Naive thymus-derived CD4-positive, alpha-beta T cell (primary cell): ENCODE results near the gene SLC26A4. TPM values are rescaled to one million over a fixed set of nuclear protein-coding genes. Genes with fewer than 3 reads are reported as not detected.

Experiments used
- ATAC-seq: fragments of 150-1000 bp; cut with Tn5 transposase; 2 replicates; pipeline ENCODE4 v1.10.0; 2021; ENCODE audit warnings: mild to moderate bottlenecking, moderate library complexity
- CTCF ChIA-PET: fragments of 350-600 bp; sonication (Branson Sonifier 250); formaldehyde crosslinking; loops from one replicate; lab custom pipeline; 2021; ENCODE audit warnings: antibody characterized with exemption; lab: Charles Lee
- POLR2A ChIA-PET: fragments of 350-600 bp; sonication (Branson Sonifier 250); formaldehyde crosslinking; loops from one replicate; lab custom pipeline; 2021; ENCODE audit warnings: antibody characterized with exemption, inconsistent platforms; lab: Charles Lee
- DNase-seq, 9 donors: peaks; one replicate each; pipeline versions ENCODE4 v3.0.0 to v3.0.0-alpha.2; 2020 to 2022; ENCODE audit warnings: mixed read lengths in 1 of 9
- H3K27ac ChIP-seq: one replicate; pipeline ENCODE4 v1.7.0; 2013; ENCODE audit warnings: mild to moderate bottlenecking, low read depth, low read length, moderate library complexity
- H3K27me3 ChIP-seq, 2 donors: one replicate each; pipeline ENCODE4 v1.7.0; 2013; ENCODE audit warnings: low read length in 2 of 2, mild to moderate bottlenecking in 2 of 2, moderate library complexity in 2 of 2; ENCODE audit not compliant: control insufficient read depth in 2 of 2, insufficient read depth in 2 of 2
- H3K36me3 ChIP-seq, 3 experiments: 1 replicate in 2 of 3; 2 replicates in 1 of 3; pipeline ENCODE4 v1.7.0; 2013; ENCODE audit warnings: low read length in 3 of 3, mild to moderate bottlenecking in 3 of 3, moderate library complexity in 1 of 3; ENCODE audit not compliant: insufficient read depth in 3 of 3, control insufficient read depth in 2 of 3
- H3K4me1 ChIP-seq, 2 donors: one replicate each; pipeline ENCODE4 v1.7.0; 2013; ENCODE audit warnings: low read length in 2 of 2, mild to moderate bottlenecking in 2 of 2, moderate library complexity in 1 of 2; ENCODE audit not compliant: control insufficient read depth in 2 of 2, insufficient read depth in 2 of 2
- H3K4me3 ChIP-seq: 2 replicates; pipeline ENCODE4 v1.7.0; 2013; ENCODE audit warnings: mild to moderate bottlenecking, low read length
- H3K9me3 ChIP-seq, 3 experiments: 1 replicate in 2 of 3; 2 replicates in 1 of 3; pipeline ENCODE4 v1.7.0; 2013; ENCODE audit warnings: low read length in 3 of 3; ENCODE audit not compliant: control insufficient read depth in 2 of 3
- H3K27ac Mint-ChIP-seq, 9 donors: one replicate each; pipeline ENCODE4 v1.8.0; 2020 to 2022; ENCODE audit warnings: mixed read lengths in 9 of 9, mild to moderate bottlenecking in 8 of 9, moderate library complexity in 5 of 9, inconsistent platforms in 2 of 9
- H3K27me3 Mint-ChIP-seq, 5 donors: one replicate each; pipeline ENCODE4 v1.8.0; 2021 to 2022; ENCODE audit warnings: mixed read lengths in 5 of 5, mild to moderate bottlenecking in 1 of 5
- H3K36me3 Mint-ChIP-seq, 5 donors: one replicate each; pipeline ENCODE4 v1.8.0; 2020 to 2022; ENCODE audit warnings: mixed read lengths in 5 of 5, mild to moderate bottlenecking in 3 of 5, inconsistent platforms in 1 of 5
- H3K4me1 Mint-ChIP-seq, 7 donors: one replicate each; pipeline ENCODE4 v1.8.0; 2020 to 2022; ENCODE audit warnings: mixed read lengths in 7 of 7, mild to moderate bottlenecking in 3 of 7, inconsistent platforms in 1 of 7
- H3K4me3 Mint-ChIP-seq, 10 donors: one replicate each; pipeline ENCODE4 v1.8.0; 2020 to 2022; ENCODE audit warnings: mild to moderate bottlenecking in 10 of 10, mixed read lengths in 10 of 10, moderate library complexity in 6 of 10, inconsistent platforms in 2 of 10
- H3K9me3 Mint-ChIP-seq, 11 donors: one replicate each; pipeline ENCODE4 v1.8.0; 2020 to 2022; ENCODE audit warnings: mixed read lengths in 11 of 11, mild to moderate bottlenecking in 4 of 11, inconsistent platforms in 1 of 11, moderate library complexity in 1 of 11
- intact Hi-C, 2 donors: fragments of 100-400 bp; cut with micrococcal nuclease; formaldehyde crosslinking; loops; one replicate each; pipeline ENCODE4 v1.15.1; 2023
- polyA plus RNA-seq, 2 donors: library from polyadenylated mRNA; unstranded; fragments of 300-500 nt; fragmentation: Illumina TruSeq; gene quantifications; one replicate each; pipeline ENCODE4 v1.2.3, GENCODE V29; 2021
- total RNA-seq, 6 experiments: library from RNA in 5 of 6; stranded (reverse) in 5 of 6; gene quantifications; 1 replicate in 5 of 6; 2 replicates in 1 of 6; pipeline ENCODE4 v1.2.3 and lab custom pipeline; 2021 to 2026

The SLC26A4 gene
- total and polyA plus RNA-seq, 7 experiments from 2014 or later, result 0.24 to 7.3 (median 0.27) TPM; not detected in 4

DNA sequence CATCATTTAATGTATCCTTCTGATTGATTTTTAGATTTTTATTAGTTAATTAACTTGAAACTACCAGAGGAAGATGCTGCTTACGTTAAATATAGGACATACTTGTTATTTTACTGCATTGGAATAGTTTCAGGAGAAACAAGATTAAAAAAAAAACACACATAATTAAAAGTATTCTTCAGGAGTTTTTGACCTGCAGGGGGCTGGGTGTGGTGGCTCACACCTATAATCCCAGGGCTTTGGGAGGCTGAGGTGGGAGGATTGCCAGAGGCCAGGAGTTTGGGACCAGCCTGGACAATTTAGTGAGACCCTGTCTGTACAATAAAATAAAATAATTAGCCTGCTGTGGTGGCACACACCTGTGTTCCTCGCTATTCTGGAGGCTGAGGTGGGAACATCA is 94.0 kb downstream of the SLC26A4 start:
- Histone ChIP-seq H3K9me3 (no peaks in the 10 kb centered on the region), H3K27ac (peak overlapping the region; percentile 8), H3K4me1 (no peaks in the 10 kb centered on the region), H3K4me3 (no peak overlapping the region), H3K36me3 (peaks cover 16 to 73% (median 28%) of the 10 kb centered on the region in 3 experiments), H3K27me3 (no peaks in the 10 kb centered on the region)
- H3K4me3 Mint-ChIP-seq, result no peak overlapping the region
- intact Hi-C loops, result loop anchor here in 1 of 2 donors (5.0 kb wide), 1 partner anchor 727 kb away; no protein-coding TSS in a partner anchor
- H3K27ac Mint-ChIP-seq, result no peak overlapping the region
- H3K27me3 Mint-ChIP-seq, result no peaks in the 10 kb centered on the region
- peaks cover 9 to 29% (median 22%) of the 10 kb centered on the region in 7 donors for H3K4me1 Mint-ChIP-seq
- DNase-seq (no peak), ATAC-seq (no peak)
- H3K9me3 Mint-ChIP-seq, result no peaks in the 10 kb centered on the region
- POLR2A ChIA-PET, result no interaction called here
- CTCF ChIA-PET, result no interaction called here
- peaks cover 24 to 52% (median 35%) of the 10 kb centered on the region in 5 donors for H3K36me3 Mint-ChIP-seq

DNA sequence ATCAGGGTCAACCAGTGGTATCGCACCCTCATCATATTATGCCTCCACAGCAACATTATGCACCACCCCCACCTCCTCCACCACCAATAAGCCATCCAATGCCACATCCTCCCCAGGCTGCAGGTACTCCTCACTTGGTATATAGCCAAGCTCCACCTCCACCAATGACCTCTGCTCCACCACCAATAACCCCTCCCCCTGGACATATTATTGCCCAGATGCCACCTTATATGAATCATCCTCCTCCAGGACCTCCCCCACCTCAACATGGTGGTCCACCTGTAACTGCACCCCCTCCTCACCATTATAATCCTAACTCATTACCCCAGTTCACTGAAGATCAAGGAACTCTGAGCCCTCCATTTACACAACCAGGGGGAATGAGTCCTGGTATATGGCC is 98.0 kb downstream of the SLC26A4 start:
- Mint-ChIP-seq H3K9me3 (no peaks in the 10 kb centered on the region), H3K36me3 (peaks cover 11 to 29% (median 15%) of the 10 kb centered on the region in 5 donors), H3K4me1 (peaks cover 0 to 9% (median 3%) of the 10 kb centered on the region in 7 donors), H3K27ac (peak overlapping the region in 2 of 9 donors; percentile 2 to 41), H3K27me3 (no peaks in the 10 kb centered on the region), H3K4me3 (no peak overlapping the region)
- H3K27ac ChIP-seq, result no peak overlapping the region
- DNase-seq (no peak), ATAC-seq (no peak)
- CTCF ChIA-PET, result no interaction called here
- peaks cover 0 to 39% (median 35%) of the 10 kb centered on the region in 3 experiments for H3K36me3 ChIP-seq
- intact Hi-C loops, result no loop called here
- H3K4me3 ChIP-seq, result no peak overlapping the region
- H3K9me3 ChIP-seq, result no peaks in the 10 kb centered on the region
- POLR2A ChIA-PET, result no interaction called here
- no peaks in the 10 kb centered on the region for H3K27me3 ChIP-seq
- no peaks in the 10 kb centered on the region for H3K4me1 ChIP-seq

DNA sequence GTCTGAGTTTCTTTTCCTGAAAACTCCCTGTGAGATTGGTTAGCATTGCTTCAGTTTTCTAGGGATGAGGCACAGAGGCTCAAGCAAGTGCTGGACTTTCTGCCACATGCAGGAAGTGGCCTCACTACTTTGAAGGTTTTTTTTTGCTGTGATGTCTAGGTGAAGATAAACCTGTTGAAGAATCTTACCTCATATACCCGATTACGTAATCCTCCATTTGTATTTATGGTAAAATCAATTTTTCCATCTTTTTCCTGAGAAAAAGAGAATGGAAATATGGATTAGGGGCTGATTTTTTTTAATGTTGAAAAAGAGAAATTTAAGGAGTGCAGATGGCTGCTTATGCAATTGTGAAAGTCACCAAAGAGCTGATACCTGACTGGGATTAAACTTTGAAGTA is 106.8 kb downstream of the SLC26A4 start:
- ATAC-seq, result no peak
- peaks cover 0 to 11% (median 0%) of the 10 kb centered on the region in 5 donors for H3K36me3 Mint-ChIP-seq
- H3K4me3 ChIP-seq, result no peak overlapping the region
- H3K27me3 Mint-ChIP-seq, result no peaks in the 10 kb centered on the region
- H3K27me3 ChIP-seq, result no peaks in the 10 kb centered on the region
- H3K9me3 ChIP-seq, result no peaks in the 10 kb centered on the region
- H3K27ac ChIP-seq, result no peak overlapping the region
- POLR2A ChIA-PET, result no interaction called here
- no peak for DNase-seq
- peaks cover 0 to 18% (median 15%) of the 10 kb centered on the region in 7 donors for H3K4me1 Mint-ChIP-seq
- CTCF ChIA-PET, result no interaction called here
- H3K4me1 ChIP-seq, result no peaks in the 10 kb centered on the region
- intact Hi-C loops, result no loop called here
- H3K9me3 Mint-ChIP-seq, result peaks cover 0 to 3% (median 0%) of the 10 kb centered on the region in 11 donors
- no peak overlapping the region for H3K27ac Mint-ChIP-seq
- no peaks in the 10 kb centered on the region for H3K36me3 ChIP-seq
- no peak overlapping the region for H3K4me3 Mint-ChIP-seq

Other genes starting within 250 kb of the SLC26A4 start
- gene GPR22, start 190.8 kb upstream of the SLC26A4 start, total RNA-seq, result not detected
- under 1 TPM; 0.17 to 0.20 TPM for gene GPR22, start 190.8 kb upstream of the SLC26A4 start, polyA plus RNA-seq
- gene COG5, start 96.9 kb upstream of the SLC26A4 start, total RNA-seq, result 10 to 100 TPM; 38.3 to 77.0 (median 60.7) TPM
- 10 to 100 TPM; 24.7 to 39.6 TPM for gene COG5, start 96.9 kb upstream of the SLC26A4 start, polyA plus RNA-seq
- gene DUS4L, start 96.9 kb upstream of the SLC26A4 start, total RNA-seq, result 10 to 100 TPM; 10.0 to 14.1 (median 11.2) TPM
- gene DUS4L, start 96.9 kb upstream of the SLC26A4 start, polyA plus RNA-seq, result 1 to 10 TPM; 7.5 to 7.9 TPM
- 10 to 100 TPM; 10.5 to 38.7 (median 14.4) TPM for gene BCAP29, start 80.6 kb upstream of the SLC26A4 start, total RNA-seq
- 10 to 100 TPM; 32.5 to 35.4 TPM for gene BCAP29, start 80.6 kb upstream of the SLC26A4 start, polyA plus RNA-seq
- 10 to 100 TPM; 41.5 to 54.4 (median 51.1) TPM for gene CBLL1, start 83.3 kb downstream of the SLC26A4 start, total RNA-seq
- gene CBLL1, start 83.3 kb downstream of the SLC26A4 start, polyA plus RNA-seq, result 10 to 100 TPM; 63.3 to 73.5 TPM
- not detected for gene SLC26A3, start 142.4 kb downstream of the SLC26A4 start, total RNA-seq
- not detected for gene SLC26A3, start 142.4 kb downstream of the SLC26A4 start, polyA plus RNA-seq
- 10 to 100 TPM; 44.5 to 69.3 (median 53.7) TPM for gene DLD, start 230.4 kb downstream of the SLC26A4 start, total RNA-seq
- gene DLD, start 230.4 kb downstream of the SLC26A4 start, polyA plus RNA-seq, result 10 to 100 TPM; 50.8 to 72.4 TPM